A549 treated with RU486 at 1 μM for 4 hours (cell line): ENCODE measurements around the gene NOPCHAP1. TPM values are rescaled to one million over a fixed set of nuclear protein-coding genes. Genes with fewer than 3 reads are reported as not detected.

Source experiments
- total RNA-seq: library from RNA; stranded (reverse); fragments of 200-300 nt; extraction: Qiagen RNA extraction; gene quantifications from 5 replicates; pipeline ENCODE4 v1.2.3, GENCODE V29; 2022; ENCODE audit warnings: low read depth

Gene NOPCHAP1, protein sequence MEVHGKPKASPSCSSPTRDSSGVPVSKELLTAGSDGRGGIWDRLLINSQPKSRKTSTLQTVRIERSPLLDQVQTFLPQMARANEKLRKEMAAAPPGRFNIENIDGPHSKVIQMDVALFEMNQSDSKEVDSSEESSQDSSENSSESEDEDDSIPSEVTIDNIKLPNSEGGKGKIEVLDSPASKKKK
- total RNA-seq: 32.8 to 48.7 TPM (median 38.9 TPM) in 5 replicates

DNA sequence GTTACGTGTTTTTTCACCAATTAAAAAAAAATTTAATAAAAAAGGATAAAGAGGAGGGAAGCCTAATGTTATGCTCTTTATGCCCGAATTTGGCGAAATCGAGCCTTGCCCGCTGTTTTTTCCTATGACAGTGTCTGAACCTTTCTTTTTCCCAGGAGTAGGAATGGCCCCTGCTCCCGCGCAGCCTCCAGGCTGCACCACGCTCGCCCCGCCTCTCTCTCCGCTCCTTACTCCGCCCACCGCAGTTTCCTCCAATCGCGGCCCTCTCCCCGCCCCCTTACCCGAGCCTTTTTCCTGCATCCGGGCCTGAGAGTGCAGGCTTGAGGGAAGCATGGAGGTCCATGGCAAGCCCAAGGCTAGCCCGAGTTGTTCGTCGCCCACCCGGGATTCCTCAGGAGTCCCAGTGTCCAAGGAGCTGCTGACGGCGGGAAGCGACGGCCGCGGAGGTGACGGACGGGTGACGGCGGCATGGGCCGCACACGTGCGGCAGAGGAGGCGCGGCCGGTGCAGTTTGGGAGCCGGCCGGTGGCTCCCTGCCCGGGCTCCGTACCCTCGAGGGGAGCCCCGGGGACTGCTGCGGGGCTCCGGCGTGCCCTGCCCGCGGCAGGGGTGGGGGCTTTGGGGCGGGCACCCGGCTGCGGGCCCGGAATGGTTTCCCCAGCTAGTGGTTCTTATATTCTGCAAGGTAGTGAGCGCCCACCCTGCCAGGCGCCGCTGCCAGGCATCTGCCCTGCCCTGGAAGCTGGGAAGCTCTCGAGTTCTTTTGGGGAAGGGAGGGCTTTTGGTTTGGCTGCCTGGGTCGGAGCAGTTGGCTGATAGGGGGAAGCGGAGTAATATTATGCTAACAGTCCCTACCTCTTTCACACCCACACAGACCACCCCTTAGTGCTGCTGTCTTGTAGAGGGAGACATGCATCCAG lies at the start of gene NOPCHAP1:
TSS of gene NOPCHAP1 (plus strand) at position 295 of the 920 bp plus-strand sequence. CDS start at position 332, 37 bp downstream.

DNA sequence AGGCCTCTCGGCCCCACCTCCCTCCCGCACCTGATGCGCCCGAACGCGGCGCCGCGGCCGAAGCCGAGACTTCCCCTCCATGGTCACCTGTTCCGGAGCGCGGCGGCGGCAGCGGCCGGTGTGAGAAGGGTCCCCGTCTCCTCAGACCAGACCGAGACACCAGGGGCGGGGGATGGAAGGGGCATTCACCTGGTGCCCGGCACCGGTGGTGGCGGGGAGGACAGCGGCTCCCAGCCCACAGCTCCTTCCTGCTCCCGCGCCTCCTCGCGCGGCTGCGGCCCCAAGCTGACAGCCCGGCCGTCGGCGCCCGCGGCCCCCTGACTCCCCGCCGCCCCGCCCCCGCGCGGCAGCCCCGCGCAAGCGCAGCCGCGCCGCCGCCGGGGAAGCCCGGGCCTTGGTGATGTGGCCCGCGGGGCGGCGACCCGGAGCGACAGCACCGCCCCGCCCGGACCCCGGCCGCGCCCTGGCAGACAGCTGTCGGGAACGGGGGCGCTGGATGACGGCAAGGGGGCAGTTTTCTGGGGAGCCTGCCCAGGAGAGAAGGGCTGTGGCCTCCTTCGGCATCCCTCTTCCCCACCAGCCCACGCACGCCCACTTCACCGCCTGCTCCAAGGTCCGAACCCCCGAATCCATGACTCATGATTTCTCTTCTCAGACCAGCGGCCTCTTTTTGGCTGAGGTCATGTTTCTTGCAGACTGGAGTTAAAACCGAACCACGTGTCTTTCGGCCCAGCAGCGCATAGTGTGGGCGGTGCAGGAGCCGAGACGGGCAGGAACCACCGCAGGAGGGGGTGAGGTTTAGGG lies 27.9 kb upstream of the NOPCHAP1 start, which contains the start of gene SLC41A2:
TSS of gene SLC41A2 (minus strand) at position 290 of the 804 bp plus-strand sequence. CDS start 29,763 bp downstream, outside the sequence.

Other genes starting within 250 kb of the NOPCHAP1 start
- gene SLC41A2, start 28.0 kb upstream of the NOPCHAP1 start, total RNA-seq: 17.1 to 27.0 TPM (median 22.0 TPM) in 5 replicates
- 1.9 to 3.7 TPM (median 3.1 TPM) in 5 replicates for gene ALDH1L2, start 98.1 kb downstream of the NOPCHAP1 start, total RNA-seq
- 15.7 to 23.4 TPM (median 22.8 TPM) in 5 replicates for gene WASHC4, start 121.4 kb downstream of the NOPCHAP1 start, total RNA-seq
- 16.5 to 26.7 TPM (median 20.6 TPM) in 5 replicates for gene APPL2, start 249.9 kb downstream of the NOPCHAP1 start, total RNA-seq